A549 treated with RU486 at 1 μM for 4 hours (cell line): ENCODE results near the gene AMY1C. TPM values are rescaled to one million over a fixed set of nuclear protein-coding genes. Genes with fewer than 3 reads are reported as not detected.

ENCODE experiments used
- total RNA-seq: library from RNA; stranded (reverse); fragments of 200-300 nt; extraction: Qiagen RNA extraction; gene quantifications from 5 replicates; pipeline ENCODE4 v1.2.3, GENCODE V29; 2022; ENCODE audit warnings: low read depth

Gene AMY1C
- total RNA-seq: not detected in 5 replicates

GRCh38 chr1:103749598-103749997 is at the start of gene AMY1C:
Gene AMY1C (plus strand): TSS chr1:103749898. CDS start chr1:103750470, 572 bp downstream.

Other genes starting within 250 kb of the AMY1C start
- gene RNPC3, start 224.2 kb upstream of the AMY1C start, total RNA-seq: 5.1 to 6.6 TPM (median 5.9 TPM) in 5 replicates
- 0.43 to 0.70 TPM (median 0.55 TPM) in 5 replicates for gene AMY2B, start 178.3 kb upstream of the AMY1C start, total RNA-seq
- not detected in 5 replicates for gene AMY2A, start 132.5 kb upstream of the AMY1C start, total RNA-seq
- not detected in 5 replicates for gene AMY1A, start 94.1 kb upstream of the AMY1C start, total RNA-seq
- not detected in 5 replicates for gene AMY1B, start 53.7 kb upstream of the AMY1C start, total RNA-seq